GM12878 (cell line): ENCODE measurements around the gene PLEKHM3. TPM values are rescaled to one million over a fixed set of nuclear protein-coding genes. Genes with fewer than 3 reads are reported as not detected.

Experiments
- ATAC-seq: fragments of 200-7000 bp; cut with Tn5 transposase; 3 replicates; pipeline ENCODE4 v1.9.1; 2020; ENCODE audit warnings: mild to moderate bottlenecking, moderate library complexity
- BruUV-seq: library from RNA; stranded (reverse); fragments of 400-500 nt; replicated peaks from 2 replicates; lab custom pipeline; 2021; lab: Mats Ljungman, UMichigan
- CTCF ChIA-PET: fragments of 300-600 bp; sonication (Branson Sonifier 250); formaldehyde crosslinking; extraction: SDS; loops from one replicate; lab custom pipeline; 2021; ENCODE audit warnings: inconsistent platforms; lab: Yijun Ruan, JAX
- POLR2A ChIA-PET: fragments of 350-600 bp; formaldehyde crosslinking; extraction: SDS; loops from one replicate; lab custom pipeline; 2021; ENCODE audit warnings: inconsistent platforms; lab: Charles Lee
- RAD21 ChIA-PET: fragments of 300-600 bp; sonication (Branson Sonifier 250); formaldehyde crosslinking; loops from one replicate; lab custom pipeline; 2023; ENCODE audit warnings: antibody characterized with exemption; ENCODE audit not compliant: unreplicated experiment; lab: Charles Lee
- SMC1A ChIA-PET: fragments of 300-600 bp; sonication (Branson Sonifier 250); formaldehyde crosslinking; loops from one replicate; lab custom pipeline; 2023; ENCODE audit not compliant: unreplicated experiment, uncharacterized antibody; lab: Charles Lee
- DNase-seq: peaks from one replicate; pipeline ENCODE4 v3.0.0-alpha.2; 2011; ENCODE audit warnings: low read depth, low spot score
- FAIRE-seq: peaks from 3 replicates; lab custom pipeline; 2011; peaks lifted over from hg19 to GRCh38; lab: Jason Lieb, UNC
- H2AFZ ChIP-seq: 2 replicates; pipeline ENCODE4 v1.6.0; 2011; ENCODE audit warnings: low read depth, low read length, control low read depth; ENCODE audit not compliant: control insufficient read depth
- H3K27ac ChIP-seq: 2 replicates; pipeline ENCODE4 v1.5.1; 2011; ENCODE audit warnings: control low read depth; ENCODE audit not compliant: control insufficient read depth, insufficient read depth
- H3K27me3 ChIP-seq, 2 experiments: replicated peaks in 1 of 2; 2 replicates each; pipeline versions ENCODE4 v1.6.0 to v1.6.1; 2011; ENCODE audit warnings: low read length in 1 of 2; ENCODE audit not compliant: control insufficient read depth in 2 of 2, insufficient read depth in 2 of 2
- H3K36me3 ChIP-seq, 2 experiments: 2 replicates each; pipeline ENCODE4 v1.5.1; 2011; ENCODE audit warnings: low read length in 1 of 2; ENCODE audit not compliant: control insufficient read depth in 2 of 2, insufficient read depth in 2 of 2
- H3K4me1 ChIP-seq: 2 replicates; pipeline ENCODE4 v1.6.1; 2011; ENCODE audit warnings: mild to moderate bottlenecking, low read length, moderate library complexity, mixed read lengths; ENCODE audit not compliant: control insufficient read depth, insufficient read depth
- H3K4me2 ChIP-seq: 2 replicates; pipeline ENCODE4 v1.6.0; 2011; ENCODE audit warnings: control low read depth; ENCODE audit not compliant: control insufficient read depth, insufficient read depth
- H3K4me3 ChIP-seq: fragments of 200-600 bp; sonication (generic); 2 replicates; pipeline ENCODE4 v1.5.1; 2016
- H3K79me2 ChIP-seq: 2 replicates; pipeline ENCODE4 v1.6.0; 2011; ENCODE audit warnings: low read length; ENCODE audit not compliant: control insufficient read depth, insufficient read depth
- H3K9ac ChIP-seq: 2 replicates; pipeline ENCODE4 v1.8.0; 2011; ENCODE audit warnings: low read length, control low read depth, mixed read lengths; ENCODE audit not compliant: control insufficient read depth, insufficient read depth
- H3K9me3 ChIP-seq: replicated peaks from 3 replicates; pipeline ENCODE4 v1.5.1; 2011; ENCODE audit warnings: mild to moderate bottlenecking, low read length; ENCODE audit not compliant: control insufficient read depth, insufficient read depth
- H4K20me1 ChIP-seq: 2 replicates; pipeline ENCODE4 v1.6.0; 2011; ENCODE audit not compliant: control insufficient read depth, insufficient read depth
- BACH1 ChIP-seq: fragments of 450-650 bp; IDR thresholded peaks from 2 replicates; pipeline ENCODE4 v1.6.1; 2017; ENCODE audit warnings: mild to moderate bottlenecking, borderline replicate concordance
- BHLHE40 ChIP-seq, 2 experiments: fragments of 450-650 bp in 1 of 2; IDR thresholded peaks; 2 replicates each; pipeline ENCODE4 v1.6.1; 2011 to 2017; ENCODE audit warnings: low read depth in 2 of 2, borderline replicate concordance in 1 of 2, improper control_type of control experiment in 1 of 2, low read length in 1 of 2, mild to moderate bottlenecking in 1 of 2
- CEBPZ ChIP-seq: fragments of 150-350 bp; IDR thresholded peaks from 2 replicates; pipeline ENCODE4 v1.6.1; 2016; ENCODE audit warnings: low read depth, low read length
- CHD1 ChIP-seq: IDR thresholded peaks from 2 replicates; pipeline ENCODE4 v1.6.1; 2012; ENCODE audit warnings: low read depth, low read length, improper control_type of control experiment
- EED ChIP-seq: sonication (generic); IDR thresholded peaks from 2 replicates; pipeline ENCODE4 v1.6.1; 2016; ENCODE audit warnings: antibody characterized with exemption, low read depth
- HDAC2 ChIP-seq: fragments of 200-600 bp; sonication (generic); IDR thresholded peaks from 2 replicates; pipeline ENCODE4 v1.6.1; 2017
- MTA3 ChIP-seq: IDR thresholded peaks from 2 replicates; pipeline ENCODE4 v1.6.1; 2012; ENCODE audit warnings: low read length, inconsistent platforms, borderline replicate concordance
- NFYA ChIP-seq: IDR thresholded peaks from 2 replicates; pipeline ENCODE4 v1.6.1; 2011; ENCODE audit warnings: low read depth, mild to moderate bottlenecking, low read length, improper control_type of control experiment, borderline replicate concordance
- POLR2A ChIP-seq: IDR thresholded peaks from 2 replicates; pipeline ENCODE4 v1.6.1; 2011; ENCODE audit warnings: low read depth, mild to moderate bottlenecking, low read length
- POLR2AphosphoS2 ChIP-seq: IDR thresholded peaks from 2 replicates; pipeline ENCODE4 v1.6.1; 2011; ENCODE audit warnings: low read depth, mild to moderate bottlenecking, low read length, improper control_type of control experiment, moderate library complexity
- RB1 ChIP-seq: fragments of 450-650 bp; formaldehyde crosslinking; IDR thresholded peaks from 2 replicates; pipeline ENCODE4 v1.6.1; 2017; ENCODE audit warnings: mild to moderate bottlenecking, borderline replicate concordance
- RBBP5 ChIP-seq: fragments of 200-600 bp; sonication (generic); conservative IDR thresholded peaks from 2 replicates; pipeline ENCODE4 v1.6.1; 2016
- SMAD1 ChIP-seq: fragments of 450-650 bp; IDR thresholded peaks from 2 replicates; pipeline ENCODE4 v1.6.1; 2018; ENCODE audit warnings: mild to moderate bottlenecking, low read depth; ENCODE audit not compliant: partially characterized antibody
- ZBTB40 ChIP-seq: fragments of 450-650 bp; IDR thresholded peaks from 2 replicates; pipeline ENCODE4 v1.6.1; 2016; ENCODE audit warnings: mild to moderate bottlenecking, moderate library complexity, borderline replicate concordance
- ZNF217 ChIP-seq: fragments of 450-650 bp; IDR thresholded peaks from 2 replicates; pipeline ENCODE4 v1.6.1; 2017; ENCODE audit warnings: antibody characterized with exemption, mild to moderate bottlenecking
- WGBS: methylation state at CpG from one replicate; pipeline ENCODE4 v1.1.6; 2016; ENCODE audit warnings: low lambda C conversion rate; ENCODE audit not compliant: insufficient replicate concordance, insufficient coverage; ENCODE audit errors: missing lambda C conversion rate; 5-methylcytosine and 5-hydroxymethylcytosine counted together
- in situ Hi-C: fragments of 300-500 bp; cut with MboI; formaldehyde crosslinking; loops from 9 replicates; pipeline ENCODE4 v1.14.3; 2018; ENCODE audit warnings: mixed read lengths
- intact Hi-C: fragments of 100-400 bp; cut with micrococcal nuclease; formaldehyde crosslinking; loops from one replicate; pipeline ENCODE4 v1.14.2; 2022; ENCODE audit not compliant: unreplicated experiment
- polyA plus RNA-seq, 11 experiments: library from polyadenylated mRNA; depleted of rRNA in 4 of 11; unstranded in 6 of 11; stranded (reverse) in 5 of 11; fragments of >200 nt; fragmentation: Nextera tagmentation in 4 of 11; fragmentation: Illumina TruSeq in 1 of 11; extraction: Ambion mirVana in 4 of 11; extraction: Trizol in 1 of 11; gene quantifications; 1 replicate in 1 of 11; 2 replicates in 10 of 11; pipeline versions ENCODE4 v1.2.1 to v1.2.3, GENCODE V29; 2011 to 2016; ENCODE audit warnings: inconsistent platforms in 2 of 11, missing spikeins in 2 of 11, low read depth in 1 of 11
- total RNA-seq, 4 experiments: library from RNA; depleted of rRNA in 3 of 4; stranded (reverse); fragments of >200 nt in 3 of 4; fragmentation: Illumina TruSeq in 1 of 4; extraction: Trizol in 1 of 4; gene quantifications; 2 replicates each; pipeline versions ENCODE4 v1.2.1 to v1.2.3, GENCODE V29; 2013 to 2021

PLEKHM3 gene
- total and polyA plus RNA-seq, 10 of the 15 experiments (the other 5 are each of a cell fraction or from before 2014, with no cell fraction given): 1.4 to 5.6 (median 3.0) TPM

GRCh38 chr2:207775473-207775872, 249.9 kb downstream of the PLEKHM3 start:
- Histone ChIP-seq H2AFZ (no peak overlapping the region), H3K36me3 (no peaks in the 10 kb centered on the region), H3K4me2 (no peak overlapping the region), H3K4me3 (no peak overlapping the region), H4K20me1 (no peaks in the 10 kb centered on the region), H3K9ac (no peak overlapping the region), H3K9me3 (no peaks in the 10 kb centered on the region), H3K27ac (no peak overlapping the region), H3K4me1 (peaks cover 2% of the 10 kb centered on the region; the same call in 1 of the 2 replicates), H3K79me2 (no peaks in the 10 kb centered on the region), H3K27me3 (no peaks in the 10 kb centered on the region; a peak in 2 of 4 replicates)
- 74% methylated on average over 3 of the region's 3 CpGs for WGBS
- RAD21 ChIA-PET: interaction anchor here (1.6 kb wide), 2 partner anchors 9 to 196 kb away, joined by 4 to 5 read pairs; no protein-coding TSS in a partner anchor
- intact Hi-C loops (no loop called here), in situ Hi-C loops (no loop called here)
- TF ChIP-seq MTA3 (no peak), RBBP5 (no peak), BACH1 (no peak), HDAC2 (no peak), CHD1 (no peak), SMAD1 (no peak), ZBTB40 (no peak), CEBPZ (no peak), POLR2AphosphoS2 (no peak), RB1 (no peak), ZNF217 (no peak), EED (no peak), NFYA (no peak), BHLHE40 (IDR thresholded peaks at IDR 0.05; ENCODE audit: borderline replicate concordance in 1 of 2, low read depth in 2 of 2, low read length in 1 of 2) (no peak), POLR2A (no peak)
- ATAC-seq (no peak), DNase-seq (no peak), FAIRE-seq (no peak)
- POLR2A ChIA-PET: no interaction called here
- BruUV-seq: no TSS peak
- SMC1A ChIA-PET: interaction anchor here (0.7 to 1.5 kb wide), 3 partner anchors 100 to 277 kb away, joined by 3 read pairs; no protein-coding TSS in a partner anchor
- CTCF ChIA-PET: interaction anchor here (1.0 to 1.6 kb wide), 4 partner anchors 9 to 265 kb away, joined by 3 to 4 read pairs (median 3); no protein-coding TSS in a partner anchor
